ENCODE measurements around the gene HES4. TPM values are rescaled to one million over a fixed set of nuclear protein-coding genes. Genes with fewer than 3 reads are reported as not detected.

Gene HES4
- total and polyA plus RNA-seq, 4 donors = 13.5 to 47.9 (median 27.1) TPM

DNA sequence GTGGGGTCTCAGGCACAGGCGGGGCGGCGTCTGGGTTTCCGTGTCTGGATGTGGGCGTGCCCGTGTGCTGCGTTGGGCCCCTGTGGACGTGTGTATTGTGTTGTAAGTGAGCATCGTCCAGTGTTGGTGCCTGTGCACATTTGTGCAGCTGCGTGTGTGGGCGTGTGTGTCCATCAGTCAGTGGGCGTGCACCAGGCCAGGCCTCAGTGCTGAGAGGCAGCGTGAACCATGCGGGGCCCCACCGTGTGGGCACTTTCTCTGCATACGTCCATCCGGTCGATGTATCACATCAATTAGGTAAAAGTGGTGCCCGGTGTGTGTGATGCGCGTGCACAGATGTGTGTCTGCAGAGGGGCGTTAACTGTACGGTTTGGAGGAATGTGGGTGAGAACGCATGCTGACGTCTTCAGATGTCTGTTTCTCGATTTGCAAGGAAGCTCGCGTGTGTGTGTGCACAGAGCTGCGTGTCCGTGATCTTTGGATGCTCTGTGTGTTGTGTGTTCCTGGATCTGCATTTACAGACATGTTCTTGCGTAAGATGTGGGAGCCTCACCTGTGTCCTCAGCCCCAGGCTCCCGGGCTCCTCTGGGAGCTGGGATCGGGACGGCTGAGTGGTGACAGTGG lies 44.7 kb upstream of the HES4 start:
- H3K27me3 ChIP-seq (ENCODE audit: control insufficient read depth in 3 of 3, insufficient read depth in 3 of 3, low read length in 2 of 3) = peaks cover 0 to under 1% (median 0%) of the 10 kb centered on the region in 3 donors
- 94 to 95% methylated on average over 34 of the region's 34 CpGs for WGBS, 2 donors
- no peak overlapping the region for H3K9ac ChIP-seq (ENCODE audit: insufficient read depth in 1 of 2, low read length in 2 of 2)
- ATAC-seq (ENCODE audit: insufficient read depth, low FRiP score) = no peak
- H3K4me1 ChIP-seq (ENCODE audit: control insufficient read depth in 5 of 5, insufficient read depth in 5 of 5, low read length in 5 of 5) = peaks cover 0 to 8% (median 6%) of the 10 kb centered on the region in 5 donors
- H3K27ac ChIP-seq (ENCODE audit: low read depth in 1 of 2, low read length in 1 of 2) = no peak overlapping the region
- H3K36me3 ChIP-seq (ENCODE audit: control insufficient read depth in 4 of 4, insufficient read depth in 4 of 4, low read length in 4 of 4) = peaks cover 0 to 57% (median 7%) of the 10 kb centered on the region in 4 donors
- no peak overlapping the region for H3K4me3 ChIP-seq
- TF ChIP-seq, protein P1, sequence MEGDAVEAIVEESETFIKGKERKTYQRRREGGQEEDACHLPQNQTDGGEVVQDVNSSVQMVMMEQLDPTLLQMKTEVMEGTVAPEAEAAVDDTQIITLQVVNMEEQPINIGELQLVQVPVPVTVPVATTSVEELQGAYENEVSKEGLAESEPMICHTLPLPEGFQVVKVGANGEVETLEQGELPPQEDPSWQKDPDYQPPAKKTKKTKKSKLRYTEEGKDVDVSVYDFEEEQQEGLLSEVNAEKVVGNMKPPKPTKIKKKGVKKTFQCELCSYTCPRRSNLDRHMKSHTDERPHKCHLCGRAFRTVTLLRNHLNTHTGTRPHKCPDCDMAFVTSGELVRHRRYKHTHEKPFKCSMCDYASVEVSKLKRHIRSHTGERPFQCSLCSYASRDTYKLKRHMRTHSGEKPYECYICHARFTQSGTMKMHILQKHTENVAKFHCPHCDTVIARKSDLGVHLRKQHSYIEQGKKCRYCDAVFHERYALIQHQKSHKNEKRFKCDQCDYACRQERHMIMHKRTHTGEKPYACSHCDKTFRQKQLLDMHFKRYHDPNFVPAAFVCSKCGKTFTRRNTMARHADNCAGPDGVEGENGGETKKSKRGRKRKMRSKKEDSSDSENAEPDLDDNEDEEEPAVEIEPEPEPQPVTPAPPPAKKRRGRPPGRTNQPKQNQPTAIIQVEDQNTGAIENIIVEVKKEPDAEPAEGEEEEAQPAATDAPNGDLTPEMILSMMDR (IDR thresholded peaks at IDR 0.05; ENCODE audit: control extremely low read depth, extremely low read depth) = no peak
- peaks cover 0 to 3% (median 0%) of the 10 kb centered on the region in 4 donors for H3K9me3 ChIP-seq (ENCODE audit: control insufficient read depth in 4 of 4, insufficient read depth in 3 of 4, low read length in 3 of 4)
- DNase-seq = no peak

- peaks cover 0 to 3% (median 0%) of the 10 kb centered on the region in 4 donors for H3K9me3 ChIP-seq (ENCODE audit: control insufficient read depth in 4 of 4, insufficient read depth in 3 of 4, low read length in 3 of 4)
- DNase-seq = no peak
- 98% methylated on average over 33 of the region's 33 CpGs for WGBS, 2 donors
- H3K4me1 ChIP-seq (ENCODE audit: control insufficient read depth in 5 of 5, insufficient read depth in 5 of 5, low read length in 5 of 5) = peaks cover 0 to 8% (median 6%) of the 10 kb centered on the region in 5 donors
- H3K9ac ChIP-seq (ENCODE audit: insufficient read depth in 1 of 2, low read length in 2 of 2) = no peak overlapping the region
- ATAC-seq (ENCODE audit: insufficient read depth, low FRiP score) = no peak
- TF ChIP-seq, protein P1 (IDR thresholded peaks at IDR 0.05; ENCODE audit: control extremely low read depth, extremely low read depth) = no peak
- peaks cover 0 to 53% (median 7%) of the 10 kb centered on the region in 4 donors for H3K36me3 ChIP-seq (ENCODE audit: control insufficient read depth in 4 of 4, insufficient read depth in 4 of 4, low read length in 4 of 4)
- no peak overlapping the region for H3K27ac ChIP-seq (ENCODE audit: low read depth in 1 of 2, low read length in 1 of 2)
- peaks cover 0 to 5% (median 2%) of the 10 kb centered on the region in 3 donors for H3K27me3 ChIP-seq (ENCODE audit: control insufficient read depth in 3 of 3, insufficient read depth in 3 of 3, low read length in 2 of 3)
- no peak overlapping the region for H3K4me3 ChIP-seq
These were observed 44.0 kb upstream of the HES4 start for GRCh38 chr1:1043921-1044320.

- 93 to 96% methylated on average over 26 to 27 of the region's 27 CpGs for WGBS, 2 donors
- Histone ChIP-seq H3K27ac (ENCODE audit: low read depth in 1 of 2, low read length in 1 of 2) (no peak overlapping the region), H3K9me3 (ENCODE audit: control insufficient read depth in 4 of 4, insufficient read depth in 3 of 4, low read length in 3 of 4) (peaks cover 0 to 3% (median 0%) of the 10 kb centered on the region in 4 donors), H3K27me3 (ENCODE audit: control insufficient read depth in 3 of 3, insufficient read depth in 3 of 3, low read length in 2 of 3) (peaks cover 0 to 9% (median 3%) of the 10 kb centered on the region in 3 donors), H3K4me3 (no peak overlapping the region), H3K9ac (ENCODE audit: insufficient read depth in 1 of 2, low read length in 2 of 2) (no peak overlapping the region), H3K4me1 (ENCODE audit: control insufficient read depth in 5 of 5, insufficient read depth in 5 of 5, low read length in 5 of 5) (peaks cover 0 to 10% (median 6%) of the 10 kb centered on the region in 5 donors), H3K36me3 (ENCODE audit: control insufficient read depth in 4 of 4, insufficient read depth in 4 of 4, low read length in 4 of 4) (peaks cover 0 to 53% (median 7%) of the 10 kb centered on the region in 4 donors)
- DNase-seq = no peak
- TF ChIP-seq, protein P1 (IDR thresholded peaks at IDR 0.05; ENCODE audit: control extremely low read depth, extremely low read depth) = no peak
- no peak for ATAC-seq (ENCODE audit: insufficient read depth, low FRiP score)
These were observed 43.5 kb upstream of the HES4 start for GRCh38 chr1:1043411-1043810.
